HFF-Myc (cell line): ENCODE data around the gene VAC14.

Experiments used
- DNase-seq: peaks from one replicate; pipeline ENCODE4 v3.0.0-alpha.2; 2011; ENCODE audit warnings: low read depth; ENCODE audit errors: extremely low read depth
- H3K4me3 ChIP-seq: replicated peaks from 2 replicates; pipeline ENCODE4 v1.5.1; 2011; ENCODE audit warnings: low read depth, mild to moderate bottlenecking, control low read depth, low read length
- TF ChIP-seq, protein P1 (sequence below): IDR thresholded peaks from 2 replicates; pipeline ENCODE4 v1.5.1; 2012; ENCODE audit warnings: mild to moderate bottlenecking, low read depth, low read length, control low read depth; ENCODE audit errors: missing control alignments

VAC14 gene

DNA sequence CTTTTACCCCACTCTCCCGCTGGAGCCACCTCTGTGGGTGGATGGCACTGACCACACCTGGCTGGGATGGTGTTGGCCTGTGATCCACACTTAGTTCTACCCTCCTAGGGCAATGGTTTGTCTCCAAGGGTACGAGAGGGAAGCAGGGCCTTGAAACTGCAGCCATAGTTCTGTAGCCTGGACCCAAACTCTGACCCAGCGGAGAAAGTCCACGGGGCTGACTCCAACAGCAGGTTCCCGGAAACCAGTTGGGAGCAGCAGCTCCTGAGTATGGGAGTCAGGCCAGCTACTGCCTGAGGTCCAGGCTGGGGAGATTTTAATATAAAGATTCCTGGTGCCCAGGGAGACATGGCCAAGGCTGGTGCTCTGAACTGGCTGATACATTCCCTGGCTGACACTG, 91.5 kb downstream of the VAC14 start:
- no peak overlapping the region for H3K4me3 ChIP-seq
- DNase-seq, result no peak
- TF ChIP-seq, protein P1, sequence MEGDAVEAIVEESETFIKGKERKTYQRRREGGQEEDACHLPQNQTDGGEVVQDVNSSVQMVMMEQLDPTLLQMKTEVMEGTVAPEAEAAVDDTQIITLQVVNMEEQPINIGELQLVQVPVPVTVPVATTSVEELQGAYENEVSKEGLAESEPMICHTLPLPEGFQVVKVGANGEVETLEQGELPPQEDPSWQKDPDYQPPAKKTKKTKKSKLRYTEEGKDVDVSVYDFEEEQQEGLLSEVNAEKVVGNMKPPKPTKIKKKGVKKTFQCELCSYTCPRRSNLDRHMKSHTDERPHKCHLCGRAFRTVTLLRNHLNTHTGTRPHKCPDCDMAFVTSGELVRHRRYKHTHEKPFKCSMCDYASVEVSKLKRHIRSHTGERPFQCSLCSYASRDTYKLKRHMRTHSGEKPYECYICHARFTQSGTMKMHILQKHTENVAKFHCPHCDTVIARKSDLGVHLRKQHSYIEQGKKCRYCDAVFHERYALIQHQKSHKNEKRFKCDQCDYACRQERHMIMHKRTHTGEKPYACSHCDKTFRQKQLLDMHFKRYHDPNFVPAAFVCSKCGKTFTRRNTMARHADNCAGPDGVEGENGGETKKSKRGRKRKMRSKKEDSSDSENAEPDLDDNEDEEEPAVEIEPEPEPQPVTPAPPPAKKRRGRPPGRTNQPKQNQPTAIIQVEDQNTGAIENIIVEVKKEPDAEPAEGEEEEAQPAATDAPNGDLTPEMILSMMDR, result no peak

DNA sequence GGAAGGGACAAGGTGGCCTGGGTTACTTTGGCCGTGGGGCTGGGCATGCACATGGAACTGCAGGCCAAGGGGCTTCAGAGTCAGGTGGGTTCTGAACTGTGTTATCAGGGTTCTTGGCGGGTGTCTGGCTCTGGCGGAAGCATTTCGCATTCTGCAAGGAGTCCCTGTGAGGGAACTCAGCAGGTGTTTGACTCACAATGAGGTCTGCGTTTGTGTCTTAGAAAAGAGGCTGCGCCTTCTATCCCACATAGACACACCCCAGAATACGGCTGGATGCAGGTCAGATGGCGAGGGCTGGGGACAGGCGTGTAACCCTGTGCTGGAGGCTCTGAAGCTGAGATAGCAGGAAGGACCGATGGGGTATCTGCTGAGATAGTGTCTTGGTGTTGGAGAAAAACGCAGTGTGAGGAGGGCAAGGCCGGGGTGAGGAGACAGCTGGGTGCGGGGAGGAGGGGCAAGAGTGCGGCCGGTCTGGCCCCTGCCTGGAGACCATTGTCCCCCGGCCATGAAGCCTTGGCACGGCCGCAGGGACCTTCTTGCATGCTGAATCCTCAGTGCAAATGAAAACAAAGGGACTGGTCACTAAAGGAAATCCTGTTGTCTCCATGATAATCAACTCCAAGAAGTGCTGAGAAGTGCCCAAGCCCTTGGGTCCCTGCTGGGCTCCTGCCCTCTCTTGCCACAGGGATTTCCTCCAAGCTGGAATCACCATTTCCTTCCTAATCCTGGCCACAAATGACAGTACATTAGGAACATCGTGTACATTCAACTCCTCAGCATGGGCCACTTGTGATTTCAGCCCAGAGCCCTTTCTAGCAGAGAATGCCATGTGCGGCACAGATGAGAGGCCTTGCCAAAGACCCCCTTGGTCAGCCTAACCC, 92.4 kb downstream of the VAC14 start:
- H3K4me3 ChIP-seq, result no peak overlapping the region
- TF ChIP-seq, protein P1, result no peak
- DNase-seq, result no peak

DNA sequence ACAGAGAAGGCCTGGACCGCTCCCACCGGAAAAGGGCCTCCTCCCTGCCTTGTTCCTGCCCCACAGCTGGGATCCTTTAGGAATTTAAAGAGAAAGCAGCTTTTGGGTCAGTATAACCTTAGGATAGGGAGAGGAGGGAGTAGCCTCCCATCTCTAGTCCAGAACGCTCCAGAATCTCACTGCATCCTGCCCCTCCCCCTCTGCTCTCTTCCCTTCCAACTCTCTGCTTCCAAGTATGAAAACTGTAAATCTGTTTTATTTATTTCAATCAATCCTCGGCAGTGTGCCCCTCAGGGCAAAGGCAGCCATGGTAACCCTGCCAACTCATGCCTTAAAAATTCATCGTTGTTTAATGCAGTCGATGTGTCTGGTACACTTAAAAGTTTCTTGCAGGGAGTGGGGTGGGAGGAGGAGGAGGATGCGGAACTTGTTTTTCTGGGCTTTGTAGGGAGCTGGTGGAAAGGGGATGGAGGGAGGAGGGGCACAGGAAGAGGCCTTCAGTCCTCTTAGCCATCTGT, 94.0 kb downstream of the VAC14 start:
- no peak overlapping the region for H3K4me3 ChIP-seq
- TF ChIP-seq, protein P1, result no peak
- DNase-seq, result peak; percentile 91

DNA sequence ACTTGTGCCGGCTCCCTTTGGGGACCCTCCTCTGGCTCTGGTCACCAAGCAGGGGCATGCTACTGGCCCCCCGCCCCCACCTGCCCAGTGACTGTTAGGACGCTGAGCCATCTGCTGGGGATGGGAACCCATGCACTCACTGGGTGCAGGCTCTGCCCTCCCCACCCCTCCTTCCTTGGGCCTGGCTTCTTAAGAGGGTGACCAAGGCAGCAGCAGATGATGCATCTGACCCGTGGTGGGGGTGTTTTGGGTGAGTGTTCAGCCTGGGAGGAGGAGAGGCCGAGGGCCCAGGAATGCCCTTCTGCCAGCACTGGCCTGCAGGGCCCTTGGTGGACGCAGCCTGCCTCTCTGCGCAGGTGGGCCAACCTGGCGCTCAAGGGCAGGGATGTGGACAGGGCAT, 95.9 kb downstream of the VAC14 start:
- DNase-seq, result no peak
- H3K4me3 ChIP-seq, result no peak overlapping the region

DNA sequence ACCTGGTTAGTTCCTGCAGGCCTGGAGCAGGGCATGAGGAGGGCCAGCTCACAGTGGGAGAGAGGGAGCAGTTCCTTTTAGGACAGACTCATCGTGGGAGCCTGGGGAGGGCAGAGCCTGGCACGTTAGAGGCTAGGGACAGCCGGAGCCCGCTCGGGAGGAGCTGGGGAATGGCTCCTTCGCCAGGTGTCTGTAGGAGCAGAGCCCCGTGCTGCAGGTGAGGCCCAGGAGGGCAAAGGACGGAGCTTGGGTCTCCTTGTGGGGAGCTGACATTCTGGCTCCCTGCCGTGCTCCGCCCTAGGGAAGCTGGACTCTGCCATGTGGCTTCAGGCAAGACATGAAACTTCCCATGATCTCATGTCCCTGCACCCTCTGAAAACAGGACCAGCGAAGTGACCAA, 96.4 kb downstream of the VAC14 start:
- TF ChIP-seq, protein P1, result no peak
- no peak for DNase-seq
- no peak overlapping the region for H3K4me3 ChIP-seq

More for the DNA sequence above, 95.9 kb downstream of the VAC14 start:
- TF ChIP-seq, protein P1, result no peak

DNA sequence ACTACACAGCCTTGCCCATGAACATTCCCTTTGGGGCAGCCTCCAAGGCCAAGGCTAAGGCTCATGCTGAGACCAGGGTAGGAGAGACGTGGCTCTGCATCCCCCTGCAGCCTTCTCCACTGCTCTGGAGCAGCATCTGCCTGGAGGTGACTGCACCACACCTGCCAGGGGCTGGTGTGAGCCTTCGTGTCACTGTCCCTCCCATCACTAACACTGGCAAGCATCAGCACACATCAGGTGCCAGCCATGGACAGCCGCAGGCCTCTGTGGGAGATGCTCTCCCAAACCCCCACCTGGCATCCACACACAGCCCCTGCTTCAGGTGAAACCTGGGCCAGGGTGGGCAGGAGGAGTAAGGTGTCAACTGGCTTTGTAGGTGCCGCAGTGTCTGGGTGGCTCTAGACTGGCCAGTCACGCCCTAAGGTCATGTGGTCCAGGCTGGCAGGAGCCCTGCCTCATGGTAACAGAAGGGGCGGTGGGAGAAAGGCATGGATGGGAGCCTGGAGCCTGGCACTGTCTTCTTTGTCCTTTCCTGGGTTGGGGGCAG, 97.0 kb downstream of the VAC14 start:
- DNase-seq, result no peak
- TF ChIP-seq, protein P1, result no peak
- H3K4me3 ChIP-seq, result no peak overlapping the region
